ENCODE results near the gene WDR6.
A peak's percentile ranks its signal among the peaks of the same experiment; 100 is the strongest.

The WDR6 gene

GRCh38 chr3:48974076-48974864 is 32.9 kb upstream of the WDR6 start:
- no peaks in the 10 kb centered on the region for H3K36me3 ChIP-seq (ENCODE audit: insufficient read depth)
- no peak overlapping the region for H3K4me2 ChIP-seq
- H3K27me3 ChIP-seq (ENCODE audit: insufficient read depth, low read depth), result no peaks in the 10 kb centered on the region
- H3K9ac ChIP-seq, result no peak overlapping the region
- no peak for TF ChIP-seq CTCF (conservative IDR thresholded peaks at IDR 0.05; ENCODE audit: low read depth, low read length)
- H2AFZ ChIP-seq (ENCODE audit: low read depth), result no peak overlapping the region
- peak overlapping the region; percentile 18; the same call in 1 of the 2 replicates for H3K27ac ChIP-seq
- peaks cover 14% of the 10 kb centered on the region for H3K4me1 ChIP-seq (ENCODE audit: low read depth, poor library complexity, severe bottlenecking)
- H3K4me3 ChIP-seq (IDR thresholded peaks at IDR 0.05; ENCODE audit: insufficient read depth, low read depth, low read length), result no peak overlapping the region
- H4K20me1 ChIP-seq (ENCODE audit: insufficient read depth), result no peaks in the 10 kb centered on the region
- no peaks in the 10 kb centered on the region for H3K79me2 ChIP-seq (ENCODE audit: insufficient read depth, low read depth)

- H4K20me1 ChIP-seq (ENCODE audit: insufficient read depth), result no peaks in the 10 kb centered on the region
- no peak for TF ChIP-seq CTCF (conservative IDR thresholded peaks at IDR 0.05; ENCODE audit: low read depth, low read length)
- H3K79me2 ChIP-seq (ENCODE audit: insufficient read depth, low read depth), result no peaks in the 10 kb centered on the region
- no peak overlapping the region for H3K9ac ChIP-seq
- H3K36me3 ChIP-seq (ENCODE audit: insufficient read depth), result no peaks in the 10 kb centered on the region
- no peak overlapping the region for H3K4me2 ChIP-seq
- no peak overlapping the region for H3K27ac ChIP-seq
- no peaks in the 10 kb centered on the region for H3K27me3 ChIP-seq (ENCODE audit: insufficient read depth, low read depth)
- no peak overlapping the region for H3K4me3 ChIP-seq (IDR thresholded peaks at IDR 0.05; ENCODE audit: insufficient read depth, low read depth, low read length)
- H3K4me1 ChIP-seq (ENCODE audit: low read depth, poor library complexity, severe bottlenecking), result peaks cover under 1% of the 10 kb centered on the region
- H2AFZ ChIP-seq (ENCODE audit: low read depth), result no peak overlapping the region
Observed at GRCh38 chr3:48979451-48979850, 27.7 kb upstream of the WDR6 start.

GRCh38 chr3:48980295-48980694 is 26.9 kb upstream of the WDR6 start:
- no peaks in the 10 kb centered on the region for H4K20me1 ChIP-seq (ENCODE audit: insufficient read depth)
- H3K27me3 ChIP-seq (ENCODE audit: insufficient read depth, low read depth), result no peaks in the 10 kb centered on the region
- no peak for TF ChIP-seq CTCF (conservative IDR thresholded peaks at IDR 0.05; ENCODE audit: low read depth, low read length)
- H3K79me2 ChIP-seq (ENCODE audit: insufficient read depth, low read depth), result no peaks in the 10 kb centered on the region
- H3K27ac ChIP-seq, result no peak overlapping the region
- H2AFZ ChIP-seq (ENCODE audit: low read depth), result no peak overlapping the region
- no peak overlapping the region for H3K4me2 ChIP-seq
- no peak overlapping the region for H3K9ac ChIP-seq
- no peak overlapping the region for H3K4me3 ChIP-seq (IDR thresholded peaks at IDR 0.05; ENCODE audit: insufficient read depth, low read depth, low read length)
- no peaks in the 10 kb centered on the region for H3K4me1 ChIP-seq (ENCODE audit: low read depth, poor library complexity, severe bottlenecking)
- H3K36me3 ChIP-seq (ENCODE audit: insufficient read depth), result no peaks in the 10 kb centered on the region

GRCh38 chr3:48982016-48982415 is 25.2 kb upstream of the WDR6 start:
- H3K79me2 ChIP-seq (ENCODE audit: insufficient read depth, low read depth), result no peaks in the 10 kb centered on the region
- H3K27me3 ChIP-seq (ENCODE audit: insufficient read depth, low read depth), result no peaks in the 10 kb centered on the region
- H3K4me1 ChIP-seq (ENCODE audit: low read depth, poor library complexity, severe bottlenecking), result no peaks in the 10 kb centered on the region
- H3K9ac ChIP-seq, result no peak overlapping the region
- no peak overlapping the region for H3K4me2 ChIP-seq
- no peak overlapping the region for H3K4me3 ChIP-seq (IDR thresholded peaks at IDR 0.05; ENCODE audit: insufficient read depth, low read depth, low read length)
- no peak overlapping the region for H2AFZ ChIP-seq (ENCODE audit: low read depth)
- H4K20me1 ChIP-seq (ENCODE audit: insufficient read depth), result no peaks in the 10 kb centered on the region
- no peak overlapping the region for H3K27ac ChIP-seq
- TF ChIP-seq CTCF (conservative IDR thresholded peaks at IDR 0.05; ENCODE audit: low read depth, low read length), result no peak
- no peaks in the 10 kb centered on the region for H3K36me3 ChIP-seq (ENCODE audit: insufficient read depth)
